GM21526 (cell line): ENCODE measurements around the gene RIMS4.

ENCODE experiments used
- ATAC-seq: cut with Tn5 transposase; IDR thresholded peaks from one replicate; pipeline ENCODE4 v1.9.1; 2021; ENCODE audit warnings: moderate library complexity; ENCODE audit not compliant: unreplicated experiment, low FRiP score

Gene RIMS4

GRCh38 chr20:44799691-44800090 is 10.7 kb downstream of the RIMS4 start:
- ATAC-seq = no peak

- ATAC-seq = no peak
These were observed 13.4 kb downstream of the RIMS4 start for GRCh38 chr20:44796758-44797457.

GRCh38 chr20:44796311-44796710 is 14.0 kb downstream of the RIMS4 start:
- ATAC-seq = no peak

GRCh38 chr20:44795836-44796235 is 14.5 kb downstream of the RIMS4 start:
- ATAC-seq = no peak

GRCh38 chr20:44792796-44793195 is 17.6 kb downstream of the RIMS4 start:
- no peak for ATAC-seq

- ATAC-seq = no peak
These were observed 19.5 kb downstream of the RIMS4 start for GRCh38 chr20:44790638-44791393.

- no peak for ATAC-seq
These were observed 21.5 kb downstream of the RIMS4 start for GRCh38 chr20:44788706-44789456.

GRCh38 chr20:44787299-44787698 is 23.0 kb downstream of the RIMS4 start:
- ATAC-seq = no peak

GRCh38 chr20:44785768-44786167 is 24.6 kb downstream of the RIMS4 start:
- no peak for ATAC-seq

- ATAC-seq = no peak
These were observed 25.7 kb downstream of the RIMS4 start for GRCh38 chr20:44784688-44785087.

GRCh38 chr20:44781791-44782190 is 28.6 kb downstream of the RIMS4 start:
- no peak for ATAC-seq

GRCh38 chr20:44781118-44781517 is 29.2 kb downstream of the RIMS4 start:
- ATAC-seq = no peak

GRCh38 chr20:44780226-44780625 is 30.1 kb downstream of the RIMS4 start:
- ATAC-seq = no peak

- no peak for ATAC-seq
These were observed 33.4 kb downstream of the RIMS4 start for GRCh38 chr20:44776980-44777379.

- no peak for ATAC-seq
These were observed 37.1 kb downstream of the RIMS4 start for GRCh38 chr20:44773070-44773829.

GRCh38 chr20:44772636-44773035 is 37.7 kb downstream of the RIMS4 start:
- no peak for ATAC-seq

GRCh38 chr20:44771172-44771535 is 39.2 kb downstream of the RIMS4 start:
- ATAC-seq = no peak

- no peak for ATAC-seq
These were observed 39.7 kb downstream of the RIMS4 start for GRCh38 chr20:44770484-44771171.

- ATAC-seq = no peak
These were observed 40.9 kb downstream of the RIMS4 start for GRCh38 chr20:44769481-44769863.

- no peak for ATAC-seq
These were observed 41.4 kb downstream of the RIMS4 start for GRCh38 chr20:44768854-44769480.
